Activated naive CD4-positive, alpha-beta T cell treated with anti-CD3 and anti-CD28 coated beads, Interleukin-2, amount 50 U/mL, for 72 hours (primary cell): ENCODE data around the gene CACNG8. TPM values are rescaled to one million over a fixed set of nuclear protein-coding genes. Genes with fewer than 3 reads are reported as not detected.

Experiments
- ATAC-seq, 2 donors: fragments of 150-1000 bp; cut with Tn5 transposase; 2 replicates each; pipeline ENCODE4 v1.10.0; 2021; ENCODE audit warnings: mild to moderate bottlenecking in 2 of 2, moderate library complexity in 2 of 2
- DNase-seq, 2 donors: peaks; one replicate each; pipeline ENCODE4 v3.0.0; 2021 to 2022; ENCODE audit warnings: low spot score in 2 of 2
- H3K27ac Mint-ChIP-seq, 2 donors: one replicate each; pipeline ENCODE4 v1.8.0; 2022; ENCODE audit warnings: mild to moderate bottlenecking in 2 of 2, mixed read lengths in 2 of 2
- H3K36me3 Mint-ChIP-seq, 2 donors: one replicate each; pipeline ENCODE4 v1.8.0; 2022; ENCODE audit warnings: mixed read lengths in 2 of 2
- H3K9me3 Mint-ChIP-seq, 2 donors: one replicate each; pipeline ENCODE4 v1.8.0; 2022; ENCODE audit warnings: mixed read lengths in 2 of 2
- total RNA-seq, 2 donors: library from RNA; stranded (reverse); gene quantifications; one replicate each; pipeline ENCODE4 v1.2.3, GENCODE V29; 2022

CACNG8 gene
- total RNA-seq, 2 donors from 2014 or later, result not detected

DNA sequence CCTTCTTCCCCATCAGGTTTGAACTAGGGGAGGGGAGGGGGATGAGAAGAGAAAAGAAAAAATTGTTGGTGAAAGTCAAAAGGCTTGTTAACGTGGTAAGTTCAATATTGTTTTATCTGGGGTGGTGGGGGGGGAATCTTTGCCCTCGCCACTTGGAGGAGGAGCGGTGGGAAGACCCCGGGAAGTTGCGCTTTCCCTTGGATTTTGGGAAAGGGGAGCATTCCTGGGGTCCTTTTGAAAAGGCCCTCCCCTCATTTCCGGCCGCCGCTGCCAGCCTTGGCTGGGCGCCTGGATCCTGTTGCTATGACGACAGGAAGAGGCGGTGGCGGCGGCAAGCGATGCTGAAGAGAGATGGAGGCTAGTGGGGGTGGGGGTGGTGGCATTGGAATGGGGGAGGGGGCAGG, 4.6 kb upstream of the CACNG8 start:
- DNase-seq (no peak), ATAC-seq (no peak)
- H3K27ac Mint-ChIP-seq, result no peak overlapping the region
- H3K36me3 Mint-ChIP-seq, result peaks cover 0 to 5% of the 10 kb centered on the region in 2 donors
- no peaks in the 10 kb centered on the region for H3K9me3 Mint-ChIP-seq

DNA sequence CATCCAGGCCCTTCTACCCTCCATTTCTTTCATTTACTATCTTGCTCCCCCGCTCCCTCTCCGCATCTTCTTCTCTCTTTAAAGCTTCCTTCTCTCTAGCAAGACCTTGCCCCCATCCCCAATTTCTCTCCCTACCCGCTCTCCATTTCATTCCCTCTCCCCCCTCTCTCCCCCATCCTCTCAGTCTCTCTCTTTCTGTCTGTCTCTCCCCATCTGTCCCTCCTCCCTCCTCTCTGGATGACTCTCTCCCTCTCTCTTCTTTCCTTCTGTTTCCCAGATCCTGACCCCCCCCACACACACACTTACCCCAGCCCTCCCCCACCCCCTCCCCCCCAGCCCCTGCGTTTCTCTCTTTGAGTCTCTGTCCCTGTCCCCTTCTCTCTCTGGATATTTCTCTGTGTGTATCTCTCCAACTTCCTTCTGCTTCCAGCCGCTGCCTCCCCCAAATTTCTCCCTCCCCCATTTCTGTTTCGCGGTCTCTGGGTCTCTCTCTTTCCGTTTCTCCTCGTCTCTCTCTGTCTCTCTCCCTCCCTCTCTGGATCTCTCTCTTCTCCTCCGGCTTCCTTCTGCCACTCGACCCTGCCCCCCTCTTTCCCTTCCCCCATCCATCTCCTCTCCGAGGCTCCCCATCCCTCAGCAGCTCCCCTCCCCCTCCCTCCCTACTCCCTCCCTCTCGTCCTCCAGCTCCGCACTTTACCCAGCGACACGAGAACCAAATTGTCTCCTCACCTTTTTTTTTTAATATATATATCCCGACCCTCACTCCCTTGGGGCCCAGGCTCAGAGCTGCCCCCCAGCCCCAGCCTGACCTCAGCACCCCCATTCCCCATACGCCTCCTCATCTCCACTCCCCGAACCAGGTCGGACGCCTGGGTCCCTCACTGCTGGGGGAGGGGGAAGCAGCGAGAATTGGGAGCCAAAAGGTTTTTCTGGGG, 3.6 kb upstream of the CACNG8 start:
- Mint-ChIP-seq H3K9me3 (no peaks in the 10 kb centered on the region), H3K27ac (no peak overlapping the region), H3K36me3 (peaks cover 0 to 5% of the 10 kb centered on the region in 2 donors)
- ATAC-seq (no peak), DNase-seq (no peak)

DNA sequence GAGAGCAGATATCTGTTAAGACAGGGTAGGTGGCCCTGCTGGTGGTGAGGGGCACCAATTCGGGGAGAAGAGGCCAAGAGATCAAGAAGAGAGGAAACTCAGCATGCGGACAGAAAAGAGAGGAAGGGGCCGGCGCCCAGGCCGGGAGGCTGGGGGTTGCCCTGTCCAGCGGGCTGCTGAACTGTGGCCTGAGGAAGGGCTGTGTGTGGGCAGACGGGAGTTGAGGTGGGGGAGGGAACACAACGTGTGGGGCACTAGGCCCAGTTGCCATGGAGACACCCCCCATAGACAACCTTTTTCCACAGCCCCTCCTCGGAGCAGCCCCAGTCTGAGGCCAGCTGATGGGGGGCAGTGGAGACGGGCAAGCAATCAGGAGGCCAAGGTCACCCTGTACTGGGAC, 2.5 kb upstream of the CACNG8 start:
- Mint-ChIP-seq H3K36me3 (peaks cover 0 to 5% of the 10 kb centered on the region in 2 donors), H3K27ac (no peak overlapping the region), H3K9me3 (no peaks in the 10 kb centered on the region)
- DNase-seq (no peak), ATAC-seq (no peak)

DNA sequence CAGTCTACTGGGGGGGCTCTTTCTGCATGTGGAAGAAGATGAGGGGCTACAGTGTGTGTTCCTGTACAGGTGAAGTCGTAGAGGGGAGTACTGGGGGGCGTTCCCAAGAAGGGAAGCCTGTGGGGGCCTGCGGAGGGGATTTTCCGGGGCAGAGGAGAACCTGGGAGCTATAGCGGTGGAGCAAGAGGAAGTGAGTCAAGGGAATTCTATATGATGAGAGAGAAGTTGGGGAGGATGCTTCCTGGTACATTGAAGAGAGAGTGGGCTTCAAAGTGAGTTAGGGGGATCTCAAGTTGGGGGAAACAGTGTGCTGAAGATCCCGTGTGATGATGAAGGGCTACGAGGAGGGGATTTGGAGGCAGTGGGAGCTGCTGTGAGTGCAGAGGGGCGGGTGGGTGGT, 1.9 kb upstream of the CACNG8 start:
- H3K9me3 Mint-ChIP-seq, result no peaks in the 10 kb centered on the region
- no peak for DNase-seq
- peaks cover 0 to 5% of the 10 kb centered on the region in 2 donors for H3K36me3 Mint-ChIP-seq
- H3K27ac Mint-ChIP-seq, result no peak overlapping the region
- ATAC-seq, result no peak

DNA sequence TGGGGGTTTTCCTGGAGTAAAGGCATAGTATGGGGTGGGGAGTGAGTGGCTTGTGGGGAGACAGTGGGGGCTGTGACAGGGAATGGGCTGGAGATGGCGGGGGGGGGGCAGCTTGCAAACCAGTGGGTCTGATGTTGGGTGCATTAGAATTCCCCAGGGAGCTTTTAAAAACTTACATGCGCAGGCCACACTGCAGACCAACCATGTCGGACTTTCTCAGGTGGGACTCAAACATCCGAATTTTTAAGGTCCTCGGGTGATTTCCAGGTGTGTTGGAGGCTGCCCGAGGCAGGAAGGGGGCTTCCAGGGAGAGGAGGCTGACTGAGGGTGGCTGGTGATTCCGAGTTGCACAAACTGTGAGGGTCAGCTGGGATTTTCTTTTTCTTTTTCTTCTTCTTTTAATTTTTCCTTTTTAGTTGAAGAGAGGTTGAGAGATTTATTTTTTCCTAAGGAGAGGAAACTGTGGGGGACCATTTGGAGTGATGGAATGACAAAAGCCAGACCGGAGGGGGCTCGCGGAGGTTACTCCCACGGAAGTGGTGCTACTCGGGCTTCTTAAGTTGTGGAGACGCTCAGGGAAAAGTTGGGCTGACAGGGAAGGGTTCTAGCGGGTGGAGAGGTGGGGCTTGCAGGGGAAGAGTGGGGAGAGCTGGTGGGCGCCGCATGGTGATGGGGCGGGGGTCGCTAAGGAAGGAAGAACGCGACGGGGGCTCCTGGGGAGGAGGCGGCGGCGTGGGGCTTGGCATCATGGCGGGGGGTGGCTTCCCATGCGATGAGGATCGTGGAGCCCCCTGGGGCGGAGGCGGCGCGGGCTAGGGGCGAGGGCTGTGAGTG, 997 bp upstream of the CACNG8 start:
- no peak for ATAC-seq
- Mint-ChIP-seq H3K9me3 (no peaks in the 10 kb centered on the region), H3K36me3 (peaks cover 0 to 5% of the 10 kb centered on the region in 2 donors), H3K27ac (no peak overlapping the region)
- DNase-seq, result no peak

GRCh38 chr19:53965091-53965490, 2.4 kb downstream of the CACNG8 start:
- no peak overlapping the region for H3K27ac Mint-ChIP-seq
- ATAC-seq, result no peak
- DNase-seq, result no peak
- no peaks in the 10 kb centered on the region for H3K9me3 Mint-ChIP-seq
- no peaks in the 10 kb centered on the region for H3K36me3 Mint-ChIP-seq

DNA sequence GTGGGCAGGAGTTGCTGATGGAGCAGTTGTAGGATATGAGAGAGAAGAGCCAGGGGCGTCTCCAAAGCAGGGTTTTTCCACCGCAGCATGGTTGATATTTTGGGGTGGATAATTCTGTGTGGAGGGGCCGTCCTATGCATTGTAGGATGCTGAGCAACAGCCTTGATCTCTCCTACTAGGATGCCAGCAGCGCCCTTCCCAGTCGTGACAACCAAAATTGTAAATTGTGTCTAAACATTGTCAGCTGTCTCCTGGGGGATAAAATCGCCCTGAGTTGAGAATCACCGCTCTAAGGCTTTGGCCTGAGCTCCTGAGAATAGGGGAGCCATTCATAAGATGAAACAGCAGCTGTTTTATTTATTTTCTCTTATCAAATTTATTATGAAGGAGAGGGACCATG, 4.2 kb downstream of the CACNG8 start:
- no peak for ATAC-seq
- Mint-ChIP-seq H3K36me3 (no peaks in the 10 kb centered on the region), H3K9me3 (no peaks in the 10 kb centered on the region), H3K27ac (no peak overlapping the region)
- no peak for DNase-seq

DNA sequence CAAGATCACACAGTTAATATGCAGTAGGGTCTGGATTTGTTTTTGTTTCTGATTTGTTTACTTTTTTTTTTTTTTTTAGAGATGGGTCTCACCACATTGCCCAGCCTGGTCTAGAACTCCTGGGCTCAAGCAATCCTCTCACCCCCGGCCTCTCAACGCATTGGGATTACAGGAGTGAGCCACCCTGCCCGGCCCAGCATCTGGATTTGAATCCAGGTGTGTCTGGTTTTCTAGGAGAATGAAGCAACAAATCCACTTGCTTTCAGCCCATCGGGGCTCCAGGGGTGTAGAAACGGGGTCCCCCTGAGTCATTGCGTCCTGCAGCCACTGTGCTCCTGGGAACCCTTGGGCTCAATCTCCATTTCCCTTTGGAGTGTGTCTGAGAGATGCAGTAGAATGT, 6.6 kb downstream of the CACNG8 start:
- no peaks in the 10 kb centered on the region for H3K9me3 Mint-ChIP-seq
- ATAC-seq (no peak), DNase-seq (no peak)
- H3K27ac Mint-ChIP-seq, result no peak overlapping the region
- H3K36me3 Mint-ChIP-seq, result no peaks in the 10 kb centered on the region

GRCh38 chr19:53971673-53972072, 8.9 kb downstream of the CACNG8 start:
- ATAC-seq (no peak), DNase-seq (no peak)
- no peak overlapping the region for H3K27ac Mint-ChIP-seq
- H3K36me3 Mint-ChIP-seq, result no peaks in the 10 kb centered on the region
- no peaks in the 10 kb centered on the region for H3K9me3 Mint-ChIP-seq

GRCh38 chr19:53977429-53977990, 14.8 kb downstream of the CACNG8 start:
- DNase-seq (peak in 1 of 2 donors; percentile 66), ATAC-seq (peak; percentile 62 to 81)
- H3K9me3 Mint-ChIP-seq, result peaks cover 11 to 18% of the 10 kb centered on the region in 2 donors
- peaks cover 22 to 30% of the 10 kb centered on the region in 2 donors for H3K36me3 Mint-ChIP-seq
- H3K27ac Mint-ChIP-seq, result peak overlapping the region in 1 of 2 donors; percentile 55

GRCh38 chr19:53977991-53978731, 15.4 kb downstream of the CACNG8 start:
- peaks cover 11 to 18% of the 10 kb centered on the region in 2 donors for H3K9me3 Mint-ChIP-seq
- H3K27ac Mint-ChIP-seq, result peak overlapping the region in 1 of 2 donors; percentile 55
- DNase-seq, result peak in 1 of 2 donors; percentile 62
- peak; percentile 50 to 62 for ATAC-seq
- peaks cover 22 to 30% of the 10 kb centered on the region in 2 donors for H3K36me3 Mint-ChIP-seq

DNA sequence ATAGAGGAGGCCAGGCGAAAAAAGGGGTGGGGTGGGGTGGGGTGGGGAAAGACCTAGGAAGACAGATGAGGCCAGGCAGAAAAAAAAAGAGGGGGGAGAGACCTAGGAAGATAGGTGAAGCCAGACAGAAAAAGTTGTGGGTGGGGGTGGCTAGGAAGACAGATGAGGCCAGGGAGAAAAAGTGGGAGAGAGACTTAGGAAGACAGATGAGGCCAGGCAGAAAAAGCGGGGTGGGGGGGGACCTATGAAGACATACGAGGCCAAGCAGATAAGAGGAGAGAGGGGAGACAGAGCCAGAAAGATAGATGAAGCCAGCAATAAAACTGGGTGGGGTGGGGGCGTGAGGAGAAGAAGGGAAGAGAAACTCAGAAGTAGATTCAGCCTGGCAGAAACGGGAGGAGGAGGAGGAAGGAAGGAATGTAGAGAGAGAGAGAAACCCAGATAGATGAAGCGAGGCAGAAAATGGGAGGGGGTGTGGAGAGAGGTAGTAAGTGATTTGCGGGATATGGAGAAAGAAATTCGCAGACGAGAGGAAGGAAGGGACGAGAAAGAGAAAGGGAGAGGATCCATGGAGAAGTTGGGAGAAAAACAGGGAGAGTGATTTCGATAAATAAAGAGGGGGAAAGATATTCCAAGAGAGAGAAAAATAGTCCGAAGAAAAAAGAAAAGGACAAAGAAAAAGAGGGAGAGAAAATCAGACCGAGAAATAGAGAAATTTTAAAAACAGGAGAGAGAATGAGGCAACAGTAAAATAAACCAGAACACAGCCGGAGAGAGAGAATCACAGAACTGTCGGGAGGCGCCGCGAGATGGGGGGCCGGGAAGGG, 16.5 kb downstream of the CACNG8 start:
- peaks cover 22 to 30% of the 10 kb centered on the region in 2 donors for H3K36me3 Mint-ChIP-seq
- H3K9me3 Mint-ChIP-seq, result peaks cover 11 to 18% of the 10 kb centered on the region in 2 donors
- ATAC-seq (no peak), DNase-seq (no peak)
- no peak overlapping the region for H3K27ac Mint-ChIP-seq

- ATAC-seq, result peak in 1 of 2 donors; percentile 13
- Mint-ChIP-seq H3K36me3 (peaks cover 22 to 30% of the 10 kb centered on the region in 2 donors), H3K9me3 (peaks cover 11 to 18% of the 10 kb centered on the region in 2 donors)
These were observed 18.0 kb downstream of the CACNG8 start for GRCh38 chr19:53980539-53981375.

DNA sequence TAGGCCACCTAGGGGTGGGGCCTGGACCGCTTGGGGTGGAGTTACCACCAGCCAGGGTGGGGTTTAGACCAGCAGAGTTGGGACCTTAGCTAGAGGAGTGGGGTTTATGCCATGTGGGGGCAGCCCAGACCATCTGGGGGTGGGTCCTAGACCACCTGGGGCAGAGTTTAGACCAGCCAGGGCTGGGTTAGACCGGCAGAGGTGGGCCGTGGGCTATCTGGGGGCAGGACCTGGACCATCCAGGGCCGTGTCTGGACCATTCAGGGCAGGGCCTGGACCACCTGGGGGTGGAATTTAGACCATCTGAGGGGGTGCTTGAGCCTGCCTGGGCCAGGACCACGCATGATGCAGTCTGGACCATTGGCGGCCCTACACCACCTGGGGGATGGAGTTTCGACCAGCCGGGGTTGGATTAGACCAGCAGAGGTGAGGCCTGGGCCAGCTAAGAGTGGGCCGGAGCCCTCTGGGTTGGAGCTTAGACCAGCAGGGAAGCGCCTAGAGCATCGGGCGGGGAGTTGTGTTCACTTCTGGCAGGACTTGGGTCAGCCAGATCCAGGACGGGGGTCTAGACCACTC, 18.7 kb downstream of the CACNG8 start:
- H3K36me3 Mint-ChIP-seq, result peaks cover 22 to 30% of the 10 kb centered on the region in 2 donors
- H3K27ac Mint-ChIP-seq, result no peak overlapping the region
- DNase-seq, result no peak
- H3K9me3 Mint-ChIP-seq, result peaks cover 11 to 18% of the 10 kb centered on the region in 2 donors
- ATAC-seq, result no peak

More at GRCh38 chr19:53980539-53981375, 18.0 kb downstream of the CACNG8 start:
- no peak for DNase-seq
- H3K27ac Mint-ChIP-seq, result peak overlapping the region in 1 of 2 donors; percentile 38
